A673 (cell line): ENCODE measurements around the gene CDK8. TPM values are rescaled to one million over a fixed set of nuclear protein-coding genes. Genes with fewer than 3 reads are reported as not detected.

ENCODE experiments used
- BruUV-seq: library from RNA; stranded (reverse); fragments of 400-500 nt; replicated peaks from 2 replicates; lab custom pipeline; 2021; lab: Mats Ljungman, UMichigan
- CTCF ChIA-PET: fragments of 300-600 bp; sonication (Branson Sonifier 250); formaldehyde crosslinking; loops from one replicate; lab custom pipeline; 2022; ENCODE audit warnings: antibody characterized with exemption; lab: Charles Lee
- POLR2A ChIA-PET: fragments of 300-600 bp; sonication (Branson Sonifier 250); formaldehyde crosslinking; loops from one replicate; lab custom pipeline; 2022; ENCODE audit warnings: antibody characterized with exemption; ENCODE audit not compliant: low non-redundant PET; lab: Charles Lee
- DNase-seq: peaks from one replicate; pipeline ENCODE4 v3.0.0-alpha.2; 2015; ENCODE audit warnings: low spot score
- H3K27ac ChIP-seq: fragments of 200-600 bp; sonication (generic); 2 replicates; pipeline ENCODE4 v1.5.1; 2016; ENCODE audit warnings: mixed run types, low read depth, mild to moderate bottlenecking, mixed read lengths, antibody characterized with exemption, low read length; ENCODE audit not compliant: poor library complexity, severe bottlenecking
- H3K27me3 ChIP-seq: fragments of 200-600 bp; sonication (generic); replicated peaks from 2 replicates; pipeline ENCODE4 v1.6.1; 2017; ENCODE audit warnings: mixed run types, low read depth, mild to moderate bottlenecking, mixed read lengths, antibody characterized with exemption, low read length; ENCODE audit not compliant: insufficient read depth, poor library complexity
- H3K36me3 ChIP-seq: fragments of 200-600 bp; sonication (generic); 2 replicates; pipeline ENCODE4 v1.6.1; 2016; ENCODE audit warnings: mixed run types, mild to moderate bottlenecking, mixed read lengths, antibody characterized with exemption, low read length; ENCODE audit not compliant: insufficient read depth, poor library complexity, severe bottlenecking
- H3K4me1 ChIP-seq: fragments of 200-600 bp; sonication (generic); 2 replicates; pipeline ENCODE4 v1.6.1; 2017; ENCODE audit warnings: mixed run types, mild to moderate bottlenecking, mixed read lengths, antibody characterized with exemption, low read length; ENCODE audit not compliant: insufficient read depth, poor library complexity, severe bottlenecking
- H3K4me3 ChIP-seq: fragments of 200-600 bp; sonication (generic); 2 replicates; pipeline ENCODE4 v1.5.1; 2016; ENCODE audit warnings: low read depth, mixed run types, mild to moderate bottlenecking, mixed read lengths, low read length; ENCODE audit not compliant: poor library complexity, severe bottlenecking
- H3K9me3 ChIP-seq: fragments of 200-600 bp; sonication (generic); 2 replicates; pipeline ENCODE4 v1.6.1; 2016; ENCODE audit warnings: mixed run types, low read depth, mild to moderate bottlenecking, mixed read lengths, antibody characterized with exemption, low read length; ENCODE audit not compliant: poor library complexity, severe bottlenecking
- EZH2 ChIP-seq: fragments of 200-600 bp; sonication (generic); IDR thresholded peaks from 2 replicates; pipeline ENCODE4 v1.6.1; 2017; ENCODE audit warnings: borderline replicate concordance, low read depth, mild to moderate bottlenecking, mixed read lengths, antibody characterized with exemption, low read length; ENCODE audit not compliant: poor library complexity, severe bottlenecking
- intact Hi-C: fragments of 100-400 bp; cut with micrococcal nuclease; formaldehyde crosslinking; loops from one replicate; pipeline ENCODE4 v1.10.0; 2022; ENCODE audit not compliant: unreplicated experiment
- total RNA-seq: library from RNA; stranded (reverse); gene quantifications from 2 replicates; pipeline ENCODE4 v1.2.3, GENCODE V29; 2021
- TF ChIP-seq, protein P1 (sequence below): fragments of 300-800, 200-600 bp; sonication (generic); conservative IDR thresholded peaks from 2 replicates; pipeline ENCODE4 v1.5.1; 2017; ENCODE audit warnings: low read depth, mild to moderate bottlenecking, antibody characterized with exemption, low read length, moderate library complexity, mixed read lengths

Gene CDK8
- total RNA-seq, 1 experiment from 2014 or later: 23.1 TPM

DNA sequence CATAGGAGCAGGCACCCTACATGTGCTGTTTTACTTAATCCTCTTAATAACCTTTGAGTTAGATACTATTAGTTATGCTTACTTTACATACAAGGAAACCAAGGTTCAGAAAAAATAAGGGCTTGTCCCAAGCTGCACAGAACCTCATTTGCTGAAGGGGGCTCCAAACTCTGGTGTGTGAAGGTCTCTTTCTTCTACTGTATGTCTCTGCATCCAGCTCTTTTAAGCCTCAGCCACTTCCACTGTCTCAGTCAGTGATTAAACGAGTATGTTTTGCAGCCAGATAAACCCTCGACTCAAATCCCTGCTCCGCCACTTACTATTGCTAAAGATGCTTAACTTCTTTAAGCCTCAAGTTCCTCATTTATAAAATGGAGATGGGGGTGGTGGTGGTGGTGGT lies 191.2 kb downstream of the CDK8 start:
- no peaks in the 10 kb centered on the region for H3K27me3 ChIP-seq
- intact Hi-C loops: no loop called here
- CTCF ChIA-PET: no interaction called here
- no peak overlapping the region for H3K27ac ChIP-seq
- H3K4me1 ChIP-seq: no peaks in the 10 kb centered on the region
- TF ChIP-seq, protein P1, sequence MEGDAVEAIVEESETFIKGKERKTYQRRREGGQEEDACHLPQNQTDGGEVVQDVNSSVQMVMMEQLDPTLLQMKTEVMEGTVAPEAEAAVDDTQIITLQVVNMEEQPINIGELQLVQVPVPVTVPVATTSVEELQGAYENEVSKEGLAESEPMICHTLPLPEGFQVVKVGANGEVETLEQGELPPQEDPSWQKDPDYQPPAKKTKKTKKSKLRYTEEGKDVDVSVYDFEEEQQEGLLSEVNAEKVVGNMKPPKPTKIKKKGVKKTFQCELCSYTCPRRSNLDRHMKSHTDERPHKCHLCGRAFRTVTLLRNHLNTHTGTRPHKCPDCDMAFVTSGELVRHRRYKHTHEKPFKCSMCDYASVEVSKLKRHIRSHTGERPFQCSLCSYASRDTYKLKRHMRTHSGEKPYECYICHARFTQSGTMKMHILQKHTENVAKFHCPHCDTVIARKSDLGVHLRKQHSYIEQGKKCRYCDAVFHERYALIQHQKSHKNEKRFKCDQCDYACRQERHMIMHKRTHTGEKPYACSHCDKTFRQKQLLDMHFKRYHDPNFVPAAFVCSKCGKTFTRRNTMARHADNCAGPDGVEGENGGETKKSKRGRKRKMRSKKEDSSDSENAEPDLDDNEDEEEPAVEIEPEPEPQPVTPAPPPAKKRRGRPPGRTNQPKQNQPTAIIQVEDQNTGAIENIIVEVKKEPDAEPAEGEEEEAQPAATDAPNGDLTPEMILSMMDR: no peak
- no peak for TF ChIP-seq EZH2
- H3K9me3 ChIP-seq: no peaks in the 10 kb centered on the region
- no TSS peak for BruUV-seq
- H3K4me3 ChIP-seq: no peak overlapping the region
- POLR2A ChIA-PET: no interaction called here
- DNase-seq: peak; percentile 2
- H3K36me3 ChIP-seq: no peaks in the 10 kb centered on the region

- Histone ChIP-seq H3K27ac (no peak overlapping the region), H3K36me3 (no peaks in the 10 kb centered on the region), H3K27me3 (no peaks in the 10 kb centered on the region), H3K9me3 (no peaks in the 10 kb centered on the region), H3K4me3 (no peak overlapping the region), H3K4me1 (no peaks in the 10 kb centered on the region)
- CTCF ChIA-PET: interaction anchor here (0.7 kb wide), 1 partner anchor 1209 kb away, joined by 3 read pairs; no protein-coding TSS in a partner anchor
- TF ChIP-seq, protein P1: no peak
- no peak for TF ChIP-seq EZH2
- no TSS peak for BruUV-seq
- DNase-seq: no peak
- POLR2A ChIA-PET: no interaction called here
- intact Hi-C loops: no loop called here
Observed at GRCh38 chr13:26446751-26447150, 192.8 kb downstream of the CDK8 start.

- no peak for TF ChIP-seq EZH2
- DNase-seq: no peak
- H3K27me3 ChIP-seq: no peaks in the 10 kb centered on the region
- H3K27ac ChIP-seq: no peak overlapping the region
- intact Hi-C loops: no loop called here
- H3K4me3 ChIP-seq: no peak overlapping the region
- no peaks in the 10 kb centered on the region for H3K4me1 ChIP-seq
- no peaks in the 10 kb centered on the region for H3K36me3 ChIP-seq
- H3K9me3 ChIP-seq: no peaks in the 10 kb centered on the region
- ChIA-PET POLR2A (no interaction called here), CTCF (no interaction called here)
- BruUV-seq: no TSS peak
Observed at GRCh38 chr13:26448032-26448431, 194.1 kb downstream of the CDK8 start.

DNA sequence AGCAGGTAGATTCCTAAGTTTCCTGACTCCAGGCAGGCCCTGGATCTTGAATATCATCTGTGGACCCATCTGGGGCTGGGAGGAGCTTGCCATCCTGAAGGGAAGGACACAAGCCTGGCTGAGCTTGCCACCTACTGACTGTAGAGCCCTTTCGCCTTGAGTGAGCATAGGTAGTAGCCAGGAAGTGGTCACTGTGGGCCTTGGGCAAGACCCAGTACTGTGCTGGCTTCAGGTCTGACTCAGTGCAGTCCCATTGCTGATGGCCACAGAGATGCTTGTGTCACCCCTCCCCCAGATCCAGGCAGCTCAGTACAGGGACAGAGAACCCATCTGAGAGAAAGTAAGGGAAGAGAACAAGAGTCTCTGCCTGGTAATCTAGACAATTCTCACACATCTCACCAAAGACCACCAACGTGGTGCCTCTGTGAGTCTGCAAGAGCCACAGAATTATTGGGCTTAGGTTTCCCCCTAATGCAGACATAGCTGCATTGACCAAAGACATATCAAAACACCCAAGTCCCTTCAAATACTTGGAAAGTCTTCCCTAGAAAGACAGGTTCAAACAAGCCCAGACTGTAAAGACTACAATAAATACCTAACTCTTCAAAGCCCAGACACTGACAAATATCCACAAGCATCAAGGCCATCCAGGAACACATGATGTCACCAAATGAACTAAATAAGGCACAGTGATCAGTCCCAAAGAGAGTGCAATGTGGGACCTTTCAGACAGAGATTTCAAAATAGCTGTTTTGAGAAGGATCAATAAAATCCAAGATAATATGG lies 195.3 kb downstream of the CDK8 start:
- ChIA-PET CTCF (no interaction called here), POLR2A (no interaction called here)
- no peak for DNase-seq
- no peaks in the 10 kb centered on the region for H3K27me3 ChIP-seq
- no peak overlapping the region for H3K4me3 ChIP-seq
- no TSS peak for BruUV-seq
- H3K4me1 ChIP-seq: no peaks in the 10 kb centered on the region
- TF ChIP-seq EZH2: no peak
- TF ChIP-seq, protein P1: no peak
- no peak overlapping the region for H3K27ac ChIP-seq
- no peaks in the 10 kb centered on the region for H3K36me3 ChIP-seq
- no peaks in the 10 kb centered on the region for H3K9me3 ChIP-seq
- intact Hi-C loops: no loop called here
